K562 (cell line): Measurements from ENCODE around the gene MON1A. TPM values are rescaled to one million over a fixed set of nuclear protein-coding genes. Genes with fewer than 3 reads are reported as not detected.
A peak's percentile ranks its signal among the peaks of the same experiment; 100 is the strongest.

Experiments
- ATAC-seq: fragments of 200-7000 bp; cut with Tn5 transposase; 3 replicates; pipeline ENCODE4 v1.9.1; 2020; ENCODE audit warnings: moderate library complexity
- BruUV-seq: library from RNA; stranded (reverse); fragments of 400-500 nt; replicated peaks from 2 replicates; lab custom pipeline; 2021; lab: Mats Ljungman, UMichigan
- CTCF ChIA-PET: fragments of 300-600 bp; formaldehyde crosslinking; extraction: SDS; loops from one replicate; lab custom pipeline; 2021; ENCODE audit warnings: low intra/inter-chr PET ratio; lab: Yijun Ruan, JAX
- POLR2A ChIA-PET: fragments of 300-600, 350-650 bp; sonication (Branson Sonifier 250); formaldehyde crosslinking; extraction: SDS; loops from one replicate; lab custom pipeline; 2021; ENCODE audit warnings: antibody characterized with exemption, inconsistent platforms; lab: Yijun Ruan, JAX
- DNase-seq, 4 experiments: peaks; one replicate each; pipeline versions ENCODE4 v3.0.0 to v3.0.0-alpha.2; 2011 to 2018; ENCODE audit warnings: low spot score in 3 of 4, mixed read lengths in 3 of 4; ENCODE audit errors: extremely low read depth in 1 of 4
- FAIRE-seq: peaks from 2 replicates; lab custom pipeline; 2011; peaks lifted over from hg19 to GRCh38; lab: Jason Lieb, UNC
- H2AFZ ChIP-seq: 2 replicates; pipeline ENCODE4 v1.6.0; 2011; ENCODE audit warnings: low read depth, low read length, control low read depth, inconsistent platforms
- H3K27ac ChIP-seq: fragments of 200-600 bp; 3 replicates; pipeline ENCODE4 v1.8.0; 2011; ENCODE audit warnings: low read depth, mild to moderate bottlenecking, control low read depth, inconsistent platforms, low read length, moderate library complexity, mixed read lengths; ENCODE audit errors: extremely low read depth
- H3K27me3 ChIP-seq, 2 experiments: fragments of 300-600 bp in 1 of 2; 2 replicates in 1 of 2; 3 replicates in 1 of 2; pipeline versions ENCODE4 v1.6.0 to v1.8.0; 2011; ENCODE audit warnings: inconsistent platforms in 2 of 2, low read length in 2 of 2, mild to moderate bottlenecking in 1 of 2, mixed read lengths in 1 of 2, moderate library complexity in 1 of 2; ENCODE audit not compliant: control insufficient read depth in 2 of 2, insufficient read depth in 2 of 2
- H3K36me3 ChIP-seq: fragments of 300-600 bp; 3 replicates; pipeline ENCODE4 v1.8.0; 2011; ENCODE audit warnings: mild to moderate bottlenecking, low read length, inconsistent platforms; ENCODE audit not compliant: control insufficient read depth, insufficient read depth
- H3K4me1 ChIP-seq, 2 experiments: fragments of 200-600 bp in 1 of 2; replicated peaks in 1 of 2; 2 replicates in 1 of 2; 3 replicates in 1 of 2; pipeline versions ENCODE4 v1.5.1 to v1.8.0; 2011; ENCODE audit warnings: inconsistent platforms in 2 of 2, low read length in 2 of 2, mild to moderate bottlenecking in 1 of 2, mixed read lengths in 1 of 2, moderate library complexity in 1 of 2; ENCODE audit not compliant: control insufficient read depth in 2 of 2, insufficient read depth in 2 of 2
- H3K4me2 ChIP-seq: 2 replicates; pipeline ENCODE4 v1.6.1; 2011; ENCODE audit warnings: low read length, control low read depth, inconsistent platforms, mixed read lengths; ENCODE audit not compliant: insufficient read depth
- H3K4me3 ChIP-seq: fragments of 200-600 bp; sonication (generic), shearing (Covaris generic); 2 replicates; pipeline ENCODE4 v1.5.1; 2016; ENCODE audit warnings: control low read depth, inconsistent platforms
- H3K79me2 ChIP-seq: fragments of 200-600 bp; 3 replicates; pipeline ENCODE4 v1.8.0; 2011; ENCODE audit warnings: low read length, inconsistent platforms; ENCODE audit not compliant: control insufficient read depth, insufficient read depth
- H3K9ac ChIP-seq, 2 experiments: 2 replicates each; pipeline versions ENCODE4 v1.6.0 to v1.6.1; 2011; ENCODE audit warnings: low read depth in 2 of 2, low read length in 2 of 2, control low read depth in 1 of 2, inconsistent platforms in 1 of 2, mild to moderate bottlenecking in 1 of 2, mixed read lengths in 1 of 2; ENCODE audit not compliant: insufficient read depth in 1 of 2
- H3K9me1 ChIP-seq: one replicate; pipeline ENCODE4 v1.6.0; 2011; ENCODE audit warnings: inconsistent platforms, mild to moderate bottlenecking, low read length, moderate library complexity; ENCODE audit not compliant: control insufficient read depth, insufficient read depth
- H3K9me3 ChIP-seq: replicated peaks from 2 replicates; pipeline ENCODE4 v1.5.1; 2011; ENCODE audit warnings: low read depth, low read length, inconsistent platforms; ENCODE audit not compliant: control insufficient read depth, insufficient read depth
- H4K20me1 ChIP-seq: replicated peaks from 2 replicates; pipeline ENCODE4 v1.6.1; 2011; ENCODE audit warnings: low read length, inconsistent platforms, mixed read lengths; ENCODE audit not compliant: control insufficient read depth, insufficient read depth
- ARNT ChIP-seq, 2 experiments: fragments of 450-650 bp; IDR thresholded peaks; 2 replicates each; pipeline ENCODE4 v1.6.1; 2016; ENCODE audit warnings: mild to moderate bottlenecking in 1 of 2
- CEBPG ChIP-seq, 3 experiments: fragments of 200-800 bp in 1 of 3; sonication (Bioruptor generic) in 1 of 3; sonication (generic) in 1 of 3; formaldehyde crosslinking in 1 of 3; IDR thresholded peaks in 2 of 3; conservative IDR thresholded peaks in 1 of 3; 2 replicates each; pipeline versions ENCODE4 v1.6.1 to v1.8.0; 2016 to 2022; ENCODE audit warnings: missing compliant biosample characterization in 2 of 3, missing genetic modification characterization in 2 of 3, mild to moderate bottlenecking in 1 of 3, missing genetic modification reagents in 1 of 3
- FUS ChIP-seq: fragments of 200-400 bp; formaldehyde crosslinking; optimal IDR thresholded peaks from 2 replicates; pipeline ENCODE3; 2017; ENCODE audit warnings: low read depth, low read length
- JUND ChIP-seq, 2 experiments: IDR thresholded peaks; 2 replicates in 1 of 2; 3 replicates in 1 of 2; pipeline ENCODE4 v1.6.1; 2011; ENCODE audit warnings: borderline replicate concordance in 2 of 2, low read depth in 2 of 2, low read length in 2 of 2, improper control_type of control experiment in 1 of 2, missing biosample characterization in 1 of 2, missing genetic modification characterization in 1 of 2, missing genetic modification reagents in 1 of 2
- MTA3 ChIP-seq: fragments of 450-650 bp; formaldehyde crosslinking; IDR thresholded peaks from 2 replicates; pipeline ENCODE4 v1.6.1; 2017; ENCODE audit warnings: mild to moderate bottlenecking, borderline replicate concordance
- NCOA4 ChIP-seq: fragments of 450-650 bp; IDR thresholded peaks from 2 replicates; pipeline ENCODE4 v1.6.1; 2018; ENCODE audit warnings: mild to moderate bottlenecking; ENCODE audit not compliant: partially characterized antibody
- NFRKB ChIP-seq: fragments of 450-650 bp; IDR thresholded peaks from 2 replicates; pipeline ENCODE4 v1.6.1; 2016; ENCODE audit warnings: low read depth
- SRF ChIP-seq, 2 experiments: fragments of 250-450, 450-650 bp in 1 of 2; sonication (Bioruptor Pico) in 1 of 2; sonication (generic) in 1 of 2; formaldehyde crosslinking; IDR thresholded peaks; 2 replicates each; pipeline versions ENCODE4 v1.5.0 to v1.5.1; 2020 to 2022; ENCODE audit warnings: mild to moderate bottlenecking in 1 of 2, missing genetic modification reagents in 1 of 2
- TAF7 ChIP-seq: fragments of 450-650 bp; IDR thresholded peaks from 2 replicates; pipeline ENCODE4 v1.6.1; 2016; ENCODE audit warnings: missing genetic modification characterization, missing compliant biosample characterization
- TEAD4 ChIP-seq, 2 experiments: sonication (generic) in 1 of 2; formaldehyde crosslinking in 1 of 2; IDR thresholded peaks; 2 replicates each; pipeline versions ENCODE4 v1.6.1 to v1.8.0; 2012 to 2022; ENCODE audit warnings: borderline replicate concordance in 1 of 2, inconsistent platforms in 1 of 2, low read length in 1 of 2, mild to moderate bottlenecking in 1 of 2, missing genetic modification reagents in 1 of 2
- ZFP1 ChIP-seq: fragments of 450-650 bp; formaldehyde crosslinking; IDR thresholded peaks from 2 replicates; pipeline ENCODE4 v1.4.0; 2020; ENCODE audit warnings: mild to moderate bottlenecking, mixed read lengths
- ZNF561 ChIP-seq: fragments of 450-650 bp; formaldehyde crosslinking; conservative IDR thresholded peaks from 2 replicates; pipeline ENCODE4 v1.4.0; 2020; ENCODE audit warnings: mild to moderate bottlenecking, moderate library complexity
- ZNF778 ChIP-seq: fragments of 450-650 bp; formaldehyde crosslinking; IDR thresholded peaks from 2 replicates; pipeline ENCODE4 v1.4.0; 2020; ENCODE audit warnings: mild to moderate bottlenecking, moderate library complexity
- WGBS: fragments of 100-300 bp; shearing (Covaris generic); methylation state at CpG from one replicate; pipeline ENCODE4 v1.1.6; 2016; ENCODE audit warnings: low coverage, mixed read lengths; ENCODE audit not compliant: insufficient coverage; ENCODE audit errors: missing lambda C conversion rate; 5-methylcytosine and 5-hydroxymethylcytosine counted together
- in situ Hi-C: fragments of 300-500 bp; cut with MboI; formaldehyde crosslinking; loops from 4 replicates; pipeline ENCODE4 v1.15.0; 2018; ENCODE audit warnings: inconsistent platforms, mixed read lengths
- intact Hi-C: fragments of 100-400 bp; cut with micrococcal nuclease; formaldehyde crosslinking; loops from 2 replicates; pipeline ENCODE4 v1.14.2; 2022
- polyA plus RNA-seq, 8 experiments: library from polyadenylated mRNA; depleted of rRNA in 4 of 8; stranded (reverse) in 5 of 8; unstranded in 3 of 8; fragments of >200 nt; fragmentation: Nextera tagmentation in 2 of 8; fragmentation: Illumina TruSeq in 1 of 8; extraction: Ambion mirVana in 2 of 8; extraction: Trizol in 1 of 8; gene quantifications; 2 replicates each; pipeline versions ENCODE4 v1.2.1 to v1.2.3, GENCODE V29; 2011 to 2014; ENCODE audit warnings: inconsistent platforms in 1 of 8, missing spikeins in 1 of 8
- total RNA-seq, 7 experiments: library from RNA; depleted of rRNA in 6 of 7; stranded (reverse); fragments of >200 nt in 6 of 7; fragmentation: Illumina TruSeq in 2 of 7; extraction: Trizol in 2 of 7; gene quantifications; 2 replicates each; pipeline versions ENCODE4 v1.2.1 to v1.2.3, GENCODE V29; 2011 to 2021; ENCODE audit warnings: low replicate concordance in 1 of 7
- TF ChIP-seq, protein P1 (sequence below), 2 experiments: fragments of 450-650 bp in 1 of 2; sonication (generic) in 1 of 2; formaldehyde crosslinking; conservative IDR thresholded peaks; 2 replicates each; pipeline versions ENCODE4 v1.4.0 to v1.8.1; 2020 to 2022; ENCODE audit warnings: mild to moderate bottlenecking in 1 of 2, missing genetic modification reagents in 1 of 2
- TF ChIP-seq, protein P2 (sequence below): fragments of 250-450 bp; sonication (Bioruptor Pico); IDR thresholded peaks from 2 replicates; pipeline ENCODE4 v1.5.0; 2021
- TF ChIP-seq, protein P3 (sequence below): sonication (generic); formaldehyde crosslinking; IDR thresholded peaks from 2 replicates; pipeline ENCODE4 v1.5.0; 2020; ENCODE audit warnings: missing genetic modification reagents

The MON1A gene
- total and polyA plus RNA-seq, 9 of the 15 experiments (the other 6 are each of a cell fraction or from before 2014, with no cell fraction given), result 1.1 to 13.8 (median 6.8) TPM

DNA sequence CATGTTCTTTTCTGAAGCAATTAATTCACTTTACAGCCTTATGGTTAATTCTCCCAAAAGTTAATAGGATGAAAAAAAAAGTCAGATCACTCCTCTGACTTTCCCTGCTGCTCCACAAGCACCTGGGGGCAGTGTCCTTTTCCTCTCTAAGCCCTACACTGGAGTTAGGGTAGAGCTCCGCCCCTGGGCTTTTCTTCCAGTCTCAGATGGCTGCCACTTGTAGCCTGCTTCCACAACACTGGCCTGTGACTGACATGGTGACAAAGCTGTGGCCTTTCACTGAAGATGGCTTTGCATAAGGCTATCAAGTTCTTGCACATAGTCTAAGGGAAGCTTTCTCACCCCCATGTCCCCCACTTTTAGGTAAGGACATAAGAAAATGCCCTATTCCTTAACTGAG, 1.3 kb upstream of the MON1A start (continued):
- TF ChIP-seq TEAD4 (IDR thresholded peaks at IDR 0.05; ENCODE audit: low read length) (no peak), TEAD4 (CRISPR knock-in tag; IDR thresholded peaks at IDR 0.05; ENCODE audit: borderline replicate concordance) (no peak), NCOA4 (no peak), TAF7 (tag) (no peak), NFRKB (peak; percentile 40; the same call in 1 of the 2 replicates), ZNF778 (CRISPR knock-in tag) (no peak)
- TF ChIP-seq, protein P1, sequence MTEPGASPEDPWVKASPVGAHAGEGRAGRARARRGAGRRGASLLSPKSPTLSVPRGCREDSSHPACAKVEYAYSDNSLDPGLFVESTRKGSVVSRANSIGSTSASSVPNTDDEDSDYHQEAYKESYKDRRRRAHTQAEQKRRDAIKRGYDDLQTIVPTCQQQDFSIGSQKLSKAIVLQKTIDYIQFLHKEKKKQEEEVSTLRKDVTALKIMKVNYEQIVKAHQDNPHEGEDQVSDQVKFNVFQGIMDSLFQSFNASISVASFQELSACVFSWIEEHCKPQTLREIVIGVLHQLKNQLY (CRISPR knock-in tag; conservative IDR thresholded peaks at IDR 0.05), result no peak
- TF ChIP-seq, protein P2, sequence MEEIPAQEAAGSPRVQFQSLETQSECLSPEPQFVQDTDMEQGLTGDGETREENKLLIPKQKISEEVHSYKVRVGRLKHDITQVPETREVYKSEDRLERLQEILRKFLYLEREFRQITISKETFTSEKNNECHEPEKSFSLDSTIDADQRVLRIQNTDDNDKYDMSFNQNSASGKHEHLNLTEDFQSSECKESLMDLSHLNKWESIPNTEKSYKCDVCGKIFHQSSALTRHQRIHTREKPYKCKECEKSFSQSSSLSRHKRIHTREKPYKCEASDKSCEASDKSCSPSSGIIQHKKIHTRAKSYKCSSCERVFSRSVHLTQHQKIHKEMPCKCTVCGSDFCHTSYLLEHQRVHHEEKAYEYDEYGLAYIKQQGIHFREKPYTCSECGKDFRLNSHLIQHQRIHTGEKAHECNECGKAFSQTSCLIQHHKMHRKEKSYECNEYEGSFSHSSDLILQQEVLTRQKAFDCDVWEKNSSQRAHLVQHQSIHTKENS, result no peak

DNA sequence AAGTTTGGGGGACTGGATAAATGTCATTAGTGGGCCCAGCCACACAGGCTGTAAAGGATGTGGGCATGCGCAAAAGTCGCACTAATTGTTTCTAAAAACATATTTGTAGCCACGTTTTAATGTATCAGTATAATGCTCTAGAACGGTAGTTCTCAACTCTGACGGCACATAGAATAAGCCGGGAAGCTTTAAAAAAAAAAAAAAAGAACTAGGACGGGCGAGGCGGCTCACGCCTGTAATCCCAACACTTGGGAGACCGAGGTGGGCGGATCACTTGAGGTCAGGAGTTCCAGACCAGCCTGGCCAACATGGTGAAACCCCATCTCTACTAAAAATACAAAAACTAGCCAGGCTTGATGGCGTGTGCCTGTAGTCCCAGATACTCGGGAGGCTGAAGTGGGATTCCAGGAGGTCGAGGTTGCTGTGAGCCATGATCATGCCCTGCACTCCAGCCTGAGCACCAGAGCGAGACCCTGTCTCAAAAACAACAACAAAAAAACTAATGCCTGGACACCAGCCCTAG, 618 bp upstream of the MON1A start:
- FAIRE-seq (no peak), ATAC-seq (no peak; the same call in 1 of the 3 replicates), DNase-seq (no peak)
- peak overlapping the region; percentile 62 for H3K4me3 ChIP-seq
- H3K27ac ChIP-seq, result peak overlapping the region; percentile 95
- H3K4me2 ChIP-seq, result peak overlapping the region; percentile 97
- H3K27me3 ChIP-seq, result no peaks in the 10 kb centered on the region
- BruUV-seq, result TSS peak; percentile 64
- peak overlapping the region; percentile 99 for H2AFZ ChIP-seq
- peaks cover 2% of the 10 kb centered on the region for H3K9me1 ChIP-seq
- in situ Hi-C loops (no loop called here), intact Hi-C loops (no loop called here)
- CTCF ChIA-PET, result interaction anchor here (0.5 kb wide), 1 partner anchor 368 kb away, joined by 3 read pairs; no protein-coding TSS in a partner anchor
- POLR2A ChIA-PET, result interaction anchor here (0.5 to 4.1 kb wide), 11 partner anchors 10 to 201 kb away, joined by 3 to 38 read pairs (median 4); partner anchors contain the start of gene RBM6
- H3K4me1 ChIP-seq, result peaks cover 18 to 29% of the 10 kb centered on the region in 2 experiments
- H4K20me1 ChIP-seq, result no peaks in the 10 kb centered on the region
- 21% methylated on average over 10 of the region's 16 CpGs for WGBS
- H3K9ac ChIP-seq, result peak overlapping the region; percentile 89 to 95; a peak in 3 of 4 replicates
- H3K9me3 ChIP-seq, result no peaks in the 10 kb centered on the region
- peaks cover 26% of the 10 kb centered on the region for H3K79me2 ChIP-seq
- peaks cover 5% of the 10 kb centered on the region; the same call in 1 of the 3 replicates for H3K36me3 ChIP-seq
- TF ChIP-seq ZNF561 (CRISPR knock-in tag) (no peak), FUS (no peak), CEBPG (CRISPR knock-in tag; IDR thresholded peaks at IDR 0.05) (no peak), CEBPG (tag; conservative IDR thresholded peaks at IDR 0.05 in 1 of 2, IDR thresholded peaks at IDR 0.05 in 1 of 2) (peak in 1 of 2 experiments; percentile 6; a peak in 2 of 4 replicates), JUND (IDR thresholded peaks at IDR 0.05; ENCODE audit: borderline replicate concordance, low read depth, low read length) (no peak), JUND (tag; IDR thresholded peaks at IDR 0.05; ENCODE audit: borderline replicate concordance, low read depth, low read length) (no peak), ARNT (IDR thresholded peaks at IDR 0.05) (no peak), ZFP1 (no peak), MTA3 (no peak), SRF (CRISPR knock-in tag; IDR thresholded peaks at IDR 0.05) (no peak)
- TF ChIP-seq, protein P3, sequence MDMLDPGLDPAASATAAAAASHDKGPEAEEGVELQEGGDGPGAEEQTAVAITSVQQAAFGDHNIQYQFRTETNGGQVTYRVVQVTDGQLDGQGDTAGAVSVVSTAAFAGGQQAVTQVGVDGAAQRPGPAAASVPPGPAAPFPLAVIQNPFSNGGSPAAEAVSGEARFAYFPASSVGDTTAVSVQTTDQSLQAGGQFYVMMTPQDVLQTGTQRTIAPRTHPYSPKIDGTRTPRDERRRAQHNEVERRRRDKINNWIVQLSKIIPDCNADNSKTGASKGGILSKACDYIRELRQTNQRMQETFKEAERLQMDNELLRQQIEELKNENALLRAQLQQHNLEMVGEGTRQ (CRISPR knock-in tag), result no peak
